H1 (cell line): ENCODE data around the gene RNF175. TPM values are rescaled to one million over a fixed set of nuclear protein-coding genes. Genes with fewer than 3 reads are reported as not detected.
A peak's percentile ranks its signal among the peaks of the same experiment; 100 is the strongest.

Experiments
- ATF2 ChIP-seq: IDR thresholded peaks from 2 replicates; pipeline ENCODE4 v1.6.1; 2012; ENCODE audit warnings: low read length, inconsistent platforms
- CHD7 ChIP-seq: fragments of 300-600 bp; sonication (generic); IDR thresholded peaks from 2 replicates; pipeline ENCODE4 v1.7.1; 2012; ENCODE audit warnings: low read length, moderate library complexity, mild to moderate bottlenecking, inconsistent platforms; ENCODE audit not compliant: insufficient replicate concordance
- CTBP2 ChIP-seq: IDR thresholded peaks from 2 replicates; pipeline ENCODE4 v1.7.0; 2011; ENCODE audit warnings: borderline replicate concordance, mild to moderate bottlenecking, moderate library complexity, mixed read lengths, low read length; ENCODE audit not compliant: insufficient read depth, insufficient read length
- HDAC6 ChIP-seq: IDR thresholded peaks from one replicate; pipeline ENCODE4 v1.7.1; 2012; ENCODE audit warnings: low read depth, mild to moderate bottlenecking, inconsistent platforms, low read length, moderate library complexity
- JUND ChIP-seq: IDR thresholded peaks from 2 replicates; pipeline ENCODE4 v1.6.1; 2011; ENCODE audit warnings: mild to moderate bottlenecking, improper control_type of control experiment, low read length
- POU5F1 ChIP-seq: IDR thresholded peaks from 2 replicates; pipeline ENCODE4 v1.6.1; 2011; ENCODE audit warnings: low read depth, mild to moderate bottlenecking, low read length, moderate library complexity
- RNF2 ChIP-seq: fragments of 200-900, 300-1000 bp; sonication (generic); IDR thresholded peaks from 2 replicates; pipeline ENCODE4 v1.7.1; 2016; ENCODE audit warnings: borderline replicate concordance, low read depth, mild to moderate bottlenecking, antibody characterized with exemption, low read length; ENCODE audit not compliant: poor library complexity, severe bottlenecking; ENCODE audit errors: missing control alignments
- SUZ12 ChIP-seq: fragments of 200-600 bp; sonication (generic); IDR thresholded peaks from 2 replicates; pipeline ENCODE4 v1.6.1; 2012; ENCODE audit warnings: mild to moderate bottlenecking, inconsistent platforms, low read length, moderate library complexity, mixed read lengths
- ZNF274 ChIP-seq: IDR thresholded peaks from 2 replicates; pipeline ENCODE4 v1.7.0; 2012; ENCODE audit warnings: low read length, borderline replicate concordance; ENCODE audit errors: extremely low read depth
- polyA plus RNA-seq, 7 experiments: library from polyadenylated mRNA; depleted of rRNA in 3 of 7; stranded (reverse) in 5 of 7; unstranded in 2 of 7; fragments of >200 nt in 5 of 7; fragments of 200-250 nt in 2 of 7; gene quantifications; 1 replicate in 5 of 7; 2 replicates in 1 of 7; 4 replicates in 1 of 7; pipeline versions ENCODE4 v1.2.1 to v1.2.3, GENCODE V29; 2011 to 2013; ENCODE audit warnings: missing spikeins in 2 of 7, mixed read lengths in 2 of 7
- total RNA-seq: library from RNA; stranded (reverse); fragmentation: NEBNext Ultra II Directional; extraction: Animal tissue kit (Norgen Biotek cat#: 25700); gene quantifications from 2 replicates; pipeline ENCODE4 v1.2.1, GENCODE V29; 2021

Gene RNF175
- total and polyA plus RNA-seq, 2 of the 8 experiments (the other 6 are each of a cell fraction or from before 2014, with no cell fraction given) = 7.9 to 9.8 TPM

- no peak for TF ChIP-seq CHD7
- no peak for TF ChIP-seq POU5F1
- peak; percentile 68; the same call in 1 of the 2 replicates for TF ChIP-seq ATF2
- TF ChIP-seq HDAC6 = no peak
- 0 out of 2 replicates have a peak, but pooled peaks have one; percentile 20 for TF ChIP-seq JUND
- TF ChIP-seq ZNF274 = no peak
- no peak for TF ChIP-seq CTBP2
- no peak for TF ChIP-seq RNF2
- TF ChIP-seq SUZ12 = no peak
Observed at GRCh38 chr4:153773236-153773690, 13.4 kb upstream of the RNF175 start (continued).
